T-helper 2 cell (primary cell): ENCODE data around the gene GJB6.
A peak's percentile ranks its signal among the peaks of the same experiment; 100 is the strongest.

Experiments used
- DNase-seq, 5 experiments: peaks; one replicate each; pipeline versions ENCODE4 v3.0.0 to v3.0.0-alpha.2; 2012 to 2022

The GJB6 gene

DNA sequence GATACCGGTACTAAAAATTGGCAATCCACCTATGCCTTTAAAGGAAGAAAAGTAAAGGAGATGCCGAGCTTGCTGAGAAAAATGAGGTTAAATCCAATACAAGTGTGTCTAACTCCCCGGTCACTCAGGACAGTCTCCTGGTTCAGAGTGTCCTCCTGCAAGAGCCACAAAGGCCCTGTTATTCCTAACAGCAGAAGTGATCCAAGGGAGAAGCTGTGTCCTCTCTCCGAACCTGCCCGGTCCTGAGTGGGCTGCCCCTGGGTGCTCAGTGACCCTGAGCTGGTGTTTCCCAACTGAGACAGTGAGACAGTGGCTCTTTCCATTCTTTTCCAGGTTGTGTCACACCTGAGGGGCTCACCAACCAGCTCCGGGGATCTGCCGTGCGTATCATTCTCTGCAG lies 4.8 kb downstream of the GJB6 start:
- DNase-seq = no peak

DNA sequence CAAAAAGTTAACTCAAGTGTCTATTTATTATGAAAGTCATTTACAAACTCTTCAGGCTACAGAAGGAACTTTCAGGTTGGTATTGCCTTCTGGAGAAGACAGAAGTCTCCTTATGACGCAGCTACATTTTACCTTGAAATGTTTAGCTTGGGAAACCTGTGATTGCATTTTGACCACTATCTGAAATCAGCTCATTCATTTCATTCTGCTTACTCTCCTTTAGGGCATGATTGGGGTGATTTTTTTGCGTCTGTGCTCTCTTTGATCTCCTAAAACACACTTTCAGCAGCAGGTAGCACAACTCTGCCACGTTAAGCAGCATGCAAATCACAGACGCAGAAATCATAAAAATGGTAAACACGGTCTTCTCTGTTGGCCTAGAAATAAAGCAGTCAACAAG lies 9.6 kb downstream of the GJB6 start:
- peak in 1 of 5 experiments; percentile 87 for DNase-seq

DNA sequence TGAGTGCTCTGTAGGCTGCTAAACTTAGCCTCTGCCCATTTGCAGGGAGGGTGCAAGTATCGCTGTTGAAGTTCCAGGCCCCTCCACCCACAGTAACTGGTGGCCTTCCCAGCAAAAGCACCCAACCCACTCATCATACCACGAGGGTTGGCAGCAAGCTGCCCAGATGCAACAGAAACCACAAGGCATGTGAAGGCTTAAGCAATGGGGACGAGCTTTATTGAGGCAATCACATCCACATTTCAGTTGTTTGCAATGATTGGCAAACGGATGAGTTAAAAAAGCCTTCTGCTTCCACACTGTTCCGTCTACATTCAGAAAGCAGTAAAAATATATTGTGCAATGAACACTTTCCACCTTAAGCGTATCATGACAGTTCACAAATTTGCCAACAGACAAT lies 10.3 kb downstream of the GJB6 start:
- DNase-seq = peak in 1 of 5 experiments; percentile 45

DNA sequence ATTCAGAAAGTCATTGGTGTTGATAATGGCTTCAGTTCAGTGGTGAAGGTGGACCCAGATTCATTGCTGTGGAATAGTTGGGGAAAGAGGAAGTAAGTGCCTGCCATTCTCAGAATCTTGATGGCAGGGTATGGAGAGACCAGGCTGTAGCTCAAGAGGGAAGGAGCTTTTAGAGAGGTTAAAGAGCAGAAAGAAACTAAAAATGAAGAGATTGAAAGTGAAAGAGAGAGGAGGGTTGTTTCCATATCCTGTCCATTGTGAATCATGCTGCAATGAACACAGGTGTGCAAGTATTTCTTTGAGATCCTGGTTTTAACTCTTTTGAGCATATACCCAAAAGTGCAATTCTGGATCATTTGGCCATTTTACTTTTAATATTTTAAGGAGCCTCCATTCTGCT lies 12.5 kb downstream of the GJB6 start:
- peak in 1 of 5 experiments; percentile 66 for DNase-seq

GRCh38 chr13:20217168-20217567 lies 15.0 kb downstream of the GJB6 start:
- no peak for DNase-seq

DNA sequence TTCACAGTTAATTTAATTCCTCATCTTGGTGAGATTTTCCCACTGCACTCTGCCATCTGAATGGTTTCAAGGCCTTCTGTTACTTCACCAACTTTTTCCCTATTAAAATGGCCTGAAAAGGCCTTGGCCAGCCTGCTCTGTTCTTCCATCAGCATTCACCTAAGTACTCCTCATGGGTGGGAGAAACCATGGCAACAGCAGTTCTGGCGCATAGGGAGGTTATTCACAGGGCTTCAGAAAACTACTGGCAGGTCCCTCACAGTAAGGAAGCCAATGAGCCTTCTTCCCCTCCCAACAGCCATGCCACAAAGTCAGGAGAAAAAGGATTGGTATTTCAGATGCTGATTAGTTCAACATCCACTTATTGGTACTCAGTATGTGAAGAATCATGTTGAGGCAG lies 22.2 kb downstream of the GJB6 start:
- DNase-seq = no peak

DNA sequence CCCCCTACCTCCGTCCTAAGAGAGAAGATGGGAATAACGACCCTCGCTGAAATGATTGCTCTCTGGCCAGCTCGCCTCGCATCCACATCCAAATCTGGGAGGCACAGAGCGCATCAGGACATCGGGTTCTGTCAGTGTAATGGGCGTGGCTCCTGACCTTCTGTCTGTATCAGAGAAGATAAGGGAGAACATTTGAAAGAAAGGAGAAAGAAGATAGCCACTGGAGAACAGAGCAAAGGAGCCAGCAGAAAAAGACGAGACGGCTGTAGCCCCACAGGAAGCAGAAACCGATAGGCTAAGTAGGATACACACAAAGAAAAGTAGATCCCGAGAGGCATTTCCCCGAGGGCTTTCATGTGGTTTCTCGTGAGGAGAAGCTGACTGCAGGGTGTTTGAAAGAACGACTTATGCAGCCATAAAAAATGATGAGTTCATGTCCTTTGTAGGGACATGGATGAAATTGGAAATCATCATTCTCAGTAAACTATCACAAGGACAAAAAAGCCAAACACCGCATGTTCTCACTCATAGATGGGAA lies 25.4 kb downstream of the GJB6 start:
- DNase-seq = no peak

- no peak for DNase-seq
These were observed 25.9 kb downstream of the GJB6 start for GRCh38 chr13:20206065-20206697.

DNA sequence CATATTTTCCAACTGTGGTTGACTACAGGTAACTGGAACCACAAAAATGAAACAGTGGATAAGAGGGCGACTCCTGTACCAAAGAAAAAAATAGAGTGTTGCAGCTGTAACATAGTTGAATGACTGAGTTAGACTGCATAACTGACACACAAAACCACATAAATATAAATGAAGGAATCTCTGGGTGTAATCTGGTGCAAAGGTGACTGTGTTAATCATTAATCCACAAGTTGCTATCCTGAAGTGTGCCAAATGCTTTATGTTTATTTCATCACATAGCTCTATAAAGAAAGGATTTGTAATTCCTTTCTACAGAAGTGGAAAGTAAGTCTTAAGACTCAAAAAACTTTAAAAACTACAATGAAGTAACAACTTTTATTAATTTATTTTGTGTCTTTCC lies 33.3 kb downstream of the GJB6 start:
- DNase-seq = no peak

DNA sequence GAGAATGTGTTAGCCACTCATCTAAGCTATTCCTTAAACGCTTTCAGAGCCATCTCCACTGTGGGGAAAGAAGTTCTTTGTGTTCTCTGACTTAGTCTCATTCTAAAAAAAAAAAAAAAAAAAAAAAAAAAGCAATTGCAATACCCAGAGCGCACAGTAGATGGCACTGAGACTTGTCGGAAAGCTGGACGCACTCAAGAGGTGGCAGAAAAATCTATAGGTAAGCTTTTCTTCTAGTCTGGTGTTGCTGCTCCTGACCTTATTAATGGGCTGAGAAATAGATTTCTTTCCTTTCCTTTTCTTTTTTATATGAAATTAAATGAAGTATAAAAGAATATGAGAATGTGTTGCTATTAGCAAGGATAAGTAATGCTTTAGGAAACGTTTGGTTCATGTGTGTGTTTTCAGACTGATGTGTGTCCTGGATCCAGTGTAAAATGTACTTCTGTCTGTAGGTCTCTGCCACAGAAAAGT lies 34.7 kb downstream of the GJB6 start:
- peak in 1 of 5 experiments; percentile 70 for DNase-seq

DNA sequence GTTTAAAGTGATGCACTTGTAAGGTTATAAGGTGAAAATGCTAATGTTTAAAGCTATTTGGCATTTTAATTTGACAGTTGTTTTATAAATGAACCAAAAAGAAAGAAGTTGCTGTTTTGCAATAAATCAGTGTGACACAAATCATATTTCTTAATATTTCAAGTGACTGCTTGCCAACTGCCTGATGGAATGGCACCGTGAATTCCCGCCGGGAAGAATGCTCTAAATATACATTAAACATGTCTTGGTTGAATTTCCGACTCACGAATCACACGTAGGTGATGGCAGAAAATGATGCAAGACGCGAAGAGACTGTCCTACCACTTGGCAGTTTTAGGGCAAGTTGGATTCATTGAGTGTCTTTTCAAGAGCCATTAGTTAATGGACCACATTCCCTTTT lies 36.3 kb downstream of the GJB6 start:
- no peak for DNase-seq

DNA sequence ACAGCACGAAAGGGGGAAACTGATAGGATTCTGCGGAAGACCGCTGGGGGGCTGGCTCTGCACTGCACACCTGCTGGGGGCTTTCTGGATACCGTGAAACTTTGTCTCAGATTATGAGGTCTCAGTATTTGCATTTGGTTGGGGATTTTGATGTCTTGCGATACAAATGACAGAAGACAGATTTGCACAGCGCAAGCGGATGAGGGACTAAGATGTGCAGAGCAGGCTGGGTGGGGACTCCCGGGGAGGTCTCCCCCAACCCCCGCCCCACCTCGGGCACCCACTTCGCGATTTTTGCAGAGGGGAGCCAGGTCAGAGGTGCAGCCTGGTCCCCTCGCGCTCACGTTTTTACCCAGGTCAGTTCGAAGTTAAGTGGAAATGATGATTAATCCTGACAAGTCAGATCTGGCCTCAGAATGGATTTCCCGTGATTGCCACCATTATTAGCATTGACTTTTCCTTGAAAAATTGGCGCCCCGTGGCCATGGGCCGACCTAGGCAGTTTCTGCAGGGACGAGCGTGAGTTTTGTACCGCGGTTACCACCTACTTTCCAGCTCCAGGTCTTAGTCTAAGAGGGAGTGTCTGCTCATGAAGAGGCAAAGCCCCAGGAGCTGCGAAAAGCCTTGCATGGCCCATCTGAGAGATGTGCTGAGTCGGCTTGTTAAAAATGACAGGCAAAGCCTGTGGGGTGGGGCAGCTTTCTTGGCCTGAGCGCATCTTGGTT lies 38.0 kb downstream of the GJB6 start:
- peak in 1 of 5 experiments; percentile 51 for DNase-seq

- DNase-seq = peak in 1 of 5 experiments; percentile 26
These were observed 38.8 kb downstream of the GJB6 start for GRCh38 chr13:20193162-20193906.

DNA sequence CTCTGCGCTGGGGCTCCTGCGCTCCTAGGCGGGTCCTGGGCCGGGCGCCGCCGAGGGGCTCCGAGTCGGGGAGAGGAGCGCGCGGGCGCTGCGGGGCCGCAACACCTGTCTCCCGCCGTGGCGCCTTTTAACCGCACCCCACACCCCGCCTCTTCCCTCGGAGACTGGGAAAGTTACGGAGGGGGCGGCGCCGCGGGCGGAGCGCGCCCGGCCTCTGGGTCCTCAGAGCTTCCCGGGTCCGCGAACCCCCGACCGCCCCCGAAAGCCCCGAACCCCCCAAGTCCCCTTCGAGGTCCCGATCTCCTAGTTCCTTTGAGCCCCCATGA lies 39.3 kb downstream of the GJB6 start, which contains the start of gene GJB2:
Gene GJB2 (minus strand): TSS at position 103 of the 326 bp plus-strand sequence. CDS start 3,357 bp downstream, outside the sequence.
- DNase-seq = peak in 2 of 5 experiments; percentile 18 to 40

- peak in 1 of 5 experiments; percentile 40 for DNase-seq
These were observed 39.8 kb downstream of the GJB6 start for GRCh38 chr13:20192158-20192835.

GRCh38 chr13:20191311-20192157 lies 40.6 kb downstream of the GJB6 start:
- DNase-seq = peak in 1 of 5 experiments; percentile 24

- no peak for DNase-seq
These were observed 41.4 kb downstream of the GJB6 start for GRCh38 chr13:20190481-20191310.

- DNase-seq = no peak
These were observed 42.0 kb downstream of the GJB6 start for GRCh38 chr13:20190076-20190475.

- DNase-seq = peak in 1 of 5 experiments; percentile 56
These were observed 43.2 kb downstream of the GJB6 start for GRCh38 chr13:20188667-20189553.

DNA sequence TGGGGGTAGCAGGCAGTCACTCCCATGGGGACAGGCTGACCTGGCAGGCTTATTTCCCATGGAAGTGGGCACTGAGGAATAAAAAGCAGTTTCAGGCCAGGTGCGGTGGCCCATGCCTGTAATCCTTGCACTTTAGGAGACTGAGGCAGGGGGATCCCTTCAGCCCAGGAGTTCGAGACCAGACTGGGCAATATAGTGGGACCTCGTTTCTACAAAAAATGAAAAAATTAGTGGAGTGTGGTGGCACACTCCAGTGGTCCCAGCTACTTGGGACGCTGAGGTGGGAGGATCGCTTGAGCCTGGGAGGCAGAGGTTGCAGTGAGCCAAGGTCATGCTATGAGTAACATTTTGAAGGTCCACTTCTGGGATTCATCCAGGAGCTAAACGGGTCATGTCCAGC lies 45.3 kb downstream of the GJB6 start:
- DNase-seq = no peak
